H1 (cell line): ENCODE results near the gene RBM38. TPM values are rescaled to one million over a fixed set of nuclear protein-coding genes. Genes with fewer than 3 reads are reported as not detected.

ENCODE experiments used
- BACH1 ChIP-seq: IDR thresholded peaks from 2 replicates; pipeline ENCODE4 v1.6.1; 2012; ENCODE audit warnings: low read length, improper control_type of control experiment
- BRCA1 ChIP-seq: IDR thresholded peaks from 2 replicates; pipeline ENCODE4 v1.6.1; 2012; ENCODE audit warnings: low read depth, low read length, improper control_type of control experiment
- EZH2 ChIP-seq: fragments of 200-600 bp; sonication (generic); IDR thresholded peaks from 2 replicates; pipeline ENCODE4 v1.7.1; 2012; ENCODE audit warnings: low read depth, mild to moderate bottlenecking, moderate library complexity, low read length, inconsistent platforms; ENCODE audit not compliant: severe bottlenecking
- RNF2 ChIP-seq: fragments of 200-900, 300-1000 bp; sonication (generic); IDR thresholded peaks from 2 replicates; pipeline ENCODE4 v1.7.1; 2016; ENCODE audit warnings: borderline replicate concordance, low read depth, mild to moderate bottlenecking, antibody characterized with exemption, low read length; ENCODE audit not compliant: poor library complexity, severe bottlenecking; ENCODE audit errors: missing control alignments
- SRF ChIP-seq: IDR thresholded peaks from 2 replicates; pipeline ENCODE4 v1.6.1; 2011; ENCODE audit warnings: mild to moderate bottlenecking, low read depth, low read length, moderate library complexity
- TCF12 ChIP-seq: IDR thresholded peaks from 2 replicates; pipeline ENCODE4 v1.6.1; 2011; ENCODE audit warnings: low read depth, mild to moderate bottlenecking, low read length
- polyA plus RNA-seq, 7 experiments: library from polyadenylated mRNA; depleted of rRNA in 3 of 7; stranded (reverse) in 5 of 7; unstranded in 2 of 7; fragments of >200 nt in 5 of 7; fragments of 200-250 nt in 2 of 7; gene quantifications; 1 replicate in 5 of 7; 2 replicates in 1 of 7; 4 replicates in 1 of 7; pipeline versions ENCODE4 v1.2.1 to v1.2.3, GENCODE V29; 2011 to 2013; ENCODE audit warnings: missing spikeins in 2 of 7, mixed read lengths in 2 of 7
- total RNA-seq: library from RNA; stranded (reverse); fragmentation: NEBNext Ultra II Directional; extraction: Animal tissue kit (Norgen Biotek cat#: 25700); gene quantifications from 2 replicates; pipeline ENCODE4 v1.2.1, GENCODE V29; 2021

Gene RBM38
- total and polyA plus RNA-seq, 2 of the 8 experiments (the other 6 are each of a cell fraction or from before 2014, with no cell fraction given), result 57.7 to 109 TPM

GRCh38 chr20:57455386-57455785, 64.2 kb downstream of the RBM38 start (continued):
- TF ChIP-seq BACH1 (no peak), BRCA1 (no peak), EZH2 (no peak), SRF (no peak), RNF2 (no peak), TCF12 (no peak)
